SK-N-MC (cell line): Measurements from ENCODE around the gene PID1.

Source experiments
- EZH2 ChIP-seq: fragments of 200-600 bp; sonication (generic); IDR thresholded peaks from one replicate; pipeline ENCODE4 v1.6.1; 2017; ENCODE audit warnings: antibody characterized with exemption
- POLR2AphosphoS5 ChIP-seq: IDR thresholded peaks from 2 replicates; pipeline ENCODE4 v1.6.1; 2012; ENCODE audit warnings: mild to moderate bottlenecking, low read depth, low read length, borderline replicate concordance

GRCh38 chr2:229297247-229297646 lies 26.2 kb upstream of the PID1 start:
- no peak for TF ChIP-seq POLR2AphosphoS5
- no peak for TF ChIP-seq EZH2
